Astrocyte of the spinal cord (primary cell): ENCODE measurements around the gene RBBP8NL.
A peak's percentile ranks its signal among the peaks of the same experiment; 100 is the strongest.

Experiments
- DNase-seq: peaks from one replicate; pipeline ENCODE4 v3.0.0; 2011; ENCODE audit warnings: low read depth, low spot score
- H3K4me3 ChIP-seq: 2 replicates; pipeline ENCODE4 v1.5.1; 2011; ENCODE audit warnings: low read depth, mild to moderate bottlenecking, low read length, moderate library complexity
- CTCF ChIP-seq: IDR thresholded peaks from 2 replicates; pipeline ENCODE4 v1.5.1; 2012; ENCODE audit warnings: low read depth, mild to moderate bottlenecking, low read length, inconsistent platforms
- in situ Hi-C: cut with HindIII; loops from 2 replicates; pipeline ENCODE4 v1.10.0; 2017; ENCODE audit warnings: low sequenced_read_pairs

The RBBP8NL gene

GRCh38 chr20:62367633-62368391 is 59.5 kb downstream of the RBBP8NL start:
- TF ChIP-seq CTCF, result no peak
- no peak for DNase-seq
- no peak overlapping the region for H3K4me3 ChIP-seq
- in situ Hi-C loops, result no loop called here

- TF ChIP-seq CTCF, result no peak
- no peak for DNase-seq
- H3K4me3 ChIP-seq, result peak within 1 kb of the TSS; percentile 58
- in situ Hi-C loops, result no loop called here
These were observed 60.2 kb downstream of the RBBP8NL start, which contains the start of gene LAMA5 for GRCh38 chr20:62367136-62367632. LAMA5 (minus strand) TSS chr20:62367312; CDS start chr20:62367245, 67 bp downstream.

- in situ Hi-C loops, result no loop called here
- peak overlapping the region; percentile 58 for H3K4me3 ChIP-seq
- DNase-seq, result no peak
- no peak for TF ChIP-seq CTCF
These were observed 60.8 kb downstream of the RBBP8NL start for GRCh38 chr20:62366370-62367135.

- DNase-seq, result no peak
- in situ Hi-C loops, result no loop called here
- peak overlapping the region; percentile 58 for H3K4me3 ChIP-seq
- no peak for TF ChIP-seq CTCF
These were observed 61.4 kb downstream of the RBBP8NL start for GRCh38 chr20:62365814-62366369.

GRCh38 chr20:62364911-62365736 is 62.2 kb downstream of the RBBP8NL start:
- TF ChIP-seq CTCF, result no peak
- H3K4me3 ChIP-seq, result peak overlapping the region; percentile 58
- DNase-seq, result no peak
- in situ Hi-C loops, result no loop called here
